AG09309 (cell line): ENCODE results near the gene PTPN6.

ENCODE experiments used
- DNase-seq: peaks from one replicate; pipeline ENCODE4 v3.0.0-alpha.2; 2010; ENCODE audit warnings: low read depth
- H3K4me3 ChIP-seq: 2 replicates; pipeline ENCODE4 v1.5.1; 2011; ENCODE audit warnings: mild to moderate bottlenecking, low read depth, low read length, moderate library complexity; ENCODE audit not compliant: control insufficient read depth
- TF ChIP-seq, protein P1 (sequence below): IDR thresholded peaks from 2 replicates; pipeline ENCODE4 v1.5.1; 2011; ENCODE audit warnings: mild to moderate bottlenecking, low read depth, low read length, inconsistent platforms; ENCODE audit not compliant: insufficient read depth, control insufficient read depth; ENCODE audit errors: missing control alignments

Gene PTPN6

DNA sequence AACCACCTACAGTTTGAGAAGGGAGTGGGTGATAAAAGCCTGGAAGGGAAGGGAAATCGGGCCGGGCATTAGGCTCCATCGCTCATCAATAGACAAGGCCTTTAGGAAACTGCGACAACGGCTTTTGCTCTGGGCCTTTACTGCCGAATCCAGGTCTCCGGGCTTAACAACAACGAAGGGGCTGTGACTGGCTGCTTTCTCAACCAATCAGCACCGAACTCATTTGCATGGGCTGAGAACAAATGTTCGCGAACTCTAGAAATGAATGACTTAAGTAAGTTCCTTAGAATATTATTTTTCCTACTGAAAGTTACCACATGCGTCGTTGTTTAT lies 7.8 kb upstream of the PTPN6 start:
- TF ChIP-seq, protein P1, sequence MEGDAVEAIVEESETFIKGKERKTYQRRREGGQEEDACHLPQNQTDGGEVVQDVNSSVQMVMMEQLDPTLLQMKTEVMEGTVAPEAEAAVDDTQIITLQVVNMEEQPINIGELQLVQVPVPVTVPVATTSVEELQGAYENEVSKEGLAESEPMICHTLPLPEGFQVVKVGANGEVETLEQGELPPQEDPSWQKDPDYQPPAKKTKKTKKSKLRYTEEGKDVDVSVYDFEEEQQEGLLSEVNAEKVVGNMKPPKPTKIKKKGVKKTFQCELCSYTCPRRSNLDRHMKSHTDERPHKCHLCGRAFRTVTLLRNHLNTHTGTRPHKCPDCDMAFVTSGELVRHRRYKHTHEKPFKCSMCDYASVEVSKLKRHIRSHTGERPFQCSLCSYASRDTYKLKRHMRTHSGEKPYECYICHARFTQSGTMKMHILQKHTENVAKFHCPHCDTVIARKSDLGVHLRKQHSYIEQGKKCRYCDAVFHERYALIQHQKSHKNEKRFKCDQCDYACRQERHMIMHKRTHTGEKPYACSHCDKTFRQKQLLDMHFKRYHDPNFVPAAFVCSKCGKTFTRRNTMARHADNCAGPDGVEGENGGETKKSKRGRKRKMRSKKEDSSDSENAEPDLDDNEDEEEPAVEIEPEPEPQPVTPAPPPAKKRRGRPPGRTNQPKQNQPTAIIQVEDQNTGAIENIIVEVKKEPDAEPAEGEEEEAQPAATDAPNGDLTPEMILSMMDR = no peak

GRCh38 chr12:6943722-6944380 lies 7.3 kb upstream of the PTPN6 start, which contains the start of the genes C12orf57 and RNU7-1:
Gene C12orf57, plus strand, starts transcription at chr12:6944022. Its CDS starts 100 bp downstream, at chr12:6944122.
Gene RNU7-1, plus strand, starts transcription at chr12:6943816.
- peak; percentile 66 for DNase-seq
- peak within 1 kb of the TSS; percentile 78 for H3K4me3 ChIP-seq
- TF ChIP-seq, protein P1 = no peak

More for the DNA sequence above, 7.8 kb upstream of the PTPN6 start:
- peak; percentile 81 for DNase-seq
- H3K4me3 ChIP-seq = peak overlapping the region; percentile 21

DNA sequence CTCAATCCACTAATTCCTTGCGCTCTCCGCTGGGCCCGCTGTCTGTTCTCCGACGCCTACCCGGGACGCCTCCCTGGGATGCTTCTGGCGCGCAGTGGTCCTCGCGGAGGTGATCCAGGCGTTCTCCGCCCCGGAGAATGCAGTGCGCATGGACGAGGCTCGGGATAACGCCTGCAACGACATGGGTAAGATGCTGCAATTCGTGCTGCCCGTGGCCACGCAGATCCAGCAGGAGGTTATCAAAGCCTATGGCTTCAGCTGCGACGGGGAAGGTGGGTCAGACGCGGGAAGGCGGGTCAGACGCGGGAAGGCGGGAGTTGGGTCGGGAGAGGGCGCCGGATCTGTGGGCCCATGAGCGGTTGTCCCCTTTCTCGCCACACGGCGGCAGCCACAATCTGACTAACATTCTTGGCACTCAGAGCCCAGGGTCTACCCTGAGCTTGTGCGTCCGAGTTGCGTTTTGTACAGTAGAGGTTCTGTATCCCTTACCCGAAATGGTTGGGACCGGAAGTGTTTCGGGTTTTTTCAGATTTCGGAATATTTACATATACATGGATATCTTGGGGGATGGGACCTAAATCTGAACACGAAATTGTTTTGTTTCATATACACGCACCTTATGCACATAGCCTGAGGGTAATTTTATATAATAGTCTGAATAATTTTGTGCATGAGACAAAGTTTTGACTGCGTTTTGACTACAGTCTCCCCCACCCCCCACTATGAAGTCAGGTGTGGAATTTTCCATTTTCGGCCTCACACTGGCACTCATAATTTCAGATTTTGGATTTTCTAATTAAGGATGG lies 6.6 kb upstream of the PTPN6 start:
- DNase-seq = peak; percentile 64
- TF ChIP-seq, protein P1 = peak; percentile 81
- peak overlapping the region; percentile 78 for H3K4me3 ChIP-seq

DNA sequence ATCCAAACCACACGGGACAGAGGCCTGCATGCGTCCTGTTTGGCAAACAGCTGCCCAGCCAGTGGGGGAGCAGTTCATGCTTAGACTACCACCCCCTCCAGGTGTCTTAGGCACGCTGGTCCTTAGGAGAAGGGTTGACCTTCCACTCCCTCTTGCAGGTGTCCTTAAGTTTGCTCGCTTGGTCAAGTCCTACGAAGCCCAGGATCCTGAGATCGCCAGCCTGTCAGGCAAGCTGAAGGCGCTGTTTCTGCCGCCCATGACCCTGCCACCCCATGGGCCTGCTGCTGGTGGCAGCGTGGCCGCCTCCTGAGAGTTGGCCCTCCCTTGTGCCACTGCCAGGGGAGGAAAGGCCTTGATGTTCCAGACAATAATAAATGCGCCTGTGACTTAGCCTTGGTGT lies 5.5 kb upstream of the PTPN6 start:
- no peak overlapping the region for H3K4me3 ChIP-seq
- TF ChIP-seq, protein P1 = no peak
- no peak for DNase-seq

DNA sequence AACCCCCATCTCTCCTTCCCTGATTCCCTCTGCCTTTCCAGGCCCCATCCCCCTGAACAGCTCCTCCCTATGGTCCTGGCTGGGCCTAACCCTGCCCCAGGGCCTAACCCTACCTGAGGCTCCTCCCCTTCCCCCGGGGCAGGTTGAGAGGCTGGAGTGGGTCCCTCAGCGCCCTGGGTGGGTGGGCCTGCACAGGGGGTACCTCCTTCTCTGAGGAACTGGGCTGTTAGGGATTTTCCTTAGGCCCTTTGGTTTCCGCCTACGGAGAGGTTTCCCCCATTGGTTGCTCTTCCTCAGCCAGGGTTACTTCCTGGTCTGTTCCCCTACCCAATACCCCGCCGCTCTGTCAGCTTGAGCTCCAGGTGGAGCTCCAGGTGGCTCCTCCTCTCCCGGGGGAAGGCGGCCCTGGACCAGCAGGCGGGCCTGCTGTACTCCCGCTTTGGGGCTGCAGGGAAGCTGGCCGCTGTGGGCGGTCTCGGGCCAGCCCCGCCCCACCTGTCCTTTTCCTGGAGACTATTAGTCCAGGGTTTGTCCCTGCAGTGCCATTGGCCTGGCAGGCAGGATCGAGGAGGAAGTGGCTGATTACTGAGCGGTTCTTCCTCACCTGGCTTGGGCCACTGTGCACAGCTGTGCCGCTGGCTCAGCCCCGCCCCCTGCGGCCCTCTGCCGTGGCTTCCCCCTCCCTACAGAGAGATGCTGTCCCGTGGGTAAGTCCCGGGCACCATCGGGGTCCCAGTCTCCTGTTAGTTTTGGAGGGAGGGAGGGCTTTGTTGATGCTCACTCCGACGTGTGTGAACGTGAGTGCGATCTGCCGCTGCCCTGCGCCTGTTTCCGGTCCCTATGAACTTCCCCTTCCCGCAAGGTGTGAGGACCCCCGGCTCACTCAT lies 4.9 kb upstream of the PTPN6 start:
- TF ChIP-seq, protein P1 = no peak
- no peak overlapping the region for H3K4me3 ChIP-seq
- no peak for DNase-seq

DNA sequence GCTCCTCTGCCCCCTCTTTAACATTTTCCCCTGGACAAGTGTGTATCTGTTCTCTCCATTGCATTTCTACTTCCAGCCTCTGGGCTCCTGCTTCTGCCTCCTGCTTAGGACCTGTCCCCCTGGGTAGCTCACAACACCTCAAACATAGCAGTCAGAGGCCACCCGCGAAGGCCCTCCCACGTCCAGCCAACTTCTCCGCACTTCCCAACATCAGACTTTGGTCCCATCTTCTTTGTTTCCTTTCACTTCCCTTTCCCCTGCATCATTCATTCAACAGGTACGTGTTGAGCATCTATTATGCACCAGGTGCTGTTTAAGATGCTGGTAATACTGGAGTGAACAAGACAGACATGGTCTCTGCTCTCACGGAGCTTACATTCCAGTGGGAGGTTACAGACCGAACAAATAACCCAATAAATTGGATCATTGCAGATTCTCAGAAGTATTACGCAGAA lies 4.2 kb upstream of the PTPN6 start:
- no peak overlapping the region for H3K4me3 ChIP-seq
- TF ChIP-seq, protein P1 = no peak

More for the DNA sequence above, 4.2 kb upstream of the PTPN6 start:
- no peak for DNase-seq
